Measurements from ENCODE around the gene SLC7A14.

Gene SLC7A14

GRCh38 chr3:170534227-170534626 lies 51.6 kb downstream of the SLC7A14 start:
- no peak for DNase-seq (ENCODE audit: low spot score)

GRCh38 chr3:170532573-170532972 lies 53.3 kb downstream of the SLC7A14 start:
- DNase-seq (ENCODE audit: low spot score), result peak; percentile 8

GRCh38 chr3:170531657-170532335 lies 54.1 kb downstream of the SLC7A14 start:
- DNase-seq (ENCODE audit: low spot score), result no peak

- no peak for DNase-seq (ENCODE audit: low spot score)
Measured at GRCh38 chr3:170531054-170531453, 54.8 kb downstream of the SLC7A14 start.

- no peak for DNase-seq (ENCODE audit: low spot score)
Measured at GRCh38 chr3:170529912-170530311, 56.0 kb downstream of the SLC7A14 start.

GRCh38 chr3:170529346-170529745 lies 56.5 kb downstream of the SLC7A14 start:
- no peak for DNase-seq (ENCODE audit: low spot score)

- DNase-seq (ENCODE audit: low spot score), result no peak
Measured at GRCh38 chr3:170528726-170529125, 57.1 kb downstream of the SLC7A14 start.

GRCh38 chr3:170524073-170524472 lies 61.8 kb downstream of the SLC7A14 start:
- no peak for DNase-seq (ENCODE audit: low spot score)

GRCh38 chr3:170523248-170523647 lies 62.6 kb downstream of the SLC7A14 start:
- DNase-seq (ENCODE audit: low spot score), result no peak

- DNase-seq (ENCODE audit: low spot score), result no peak
Measured at GRCh38 chr3:170522201-170522600, 63.7 kb downstream of the SLC7A14 start.

- no peak for DNase-seq (ENCODE audit: low spot score)
Measured at GRCh38 chr3:170520996-170521395, 64.9 kb downstream of the SLC7A14 start.

GRCh38 chr3:170517242-170517945 lies 68.5 kb downstream of the SLC7A14 start:
- DNase-seq (ENCODE audit: low spot score), result no peak

- DNase-seq (ENCODE audit: low spot score), result no peak
Measured at GRCh38 chr3:170513642-170514041, 72.2 kb downstream of the SLC7A14 start.

- no peak for DNase-seq (ENCODE audit: low spot score)
Measured at GRCh38 chr3:170511371-170511770, 74.5 kb downstream of the SLC7A14 start.

- DNase-seq (ENCODE audit: low spot score), result no peak
Measured at GRCh38 chr3:170508839-170509238, 77.0 kb downstream of the SLC7A14 start.

- DNase-seq (ENCODE audit: low spot score), result no peak
Measured at GRCh38 chr3:170508291-170508690, 77.6 kb downstream of the SLC7A14 start.

GRCh38 chr3:170507063-170507462 lies 78.8 kb downstream of the SLC7A14 start:
- DNase-seq (ENCODE audit: low spot score), result no peak

GRCh38 chr3:170506556-170506955 lies 79.3 kb downstream of the SLC7A14 start:
- DNase-seq (ENCODE audit: low spot score), result no peak

GRCh38 chr3:170502297-170502696 lies 83.6 kb downstream of the SLC7A14 start:
- no peak for DNase-seq (ENCODE audit: low spot score)

GRCh38 chr3:170500995-170501394 lies 84.9 kb downstream of the SLC7A14 start:
- no peak for DNase-seq (ENCODE audit: low spot score)

GRCh38 chr3:170500462-170500861 lies 85.4 kb downstream of the SLC7A14 start:
- DNase-seq (ENCODE audit: low spot score), result no peak

- no peak for DNase-seq (ENCODE audit: low spot score)
Measured at GRCh38 chr3:170499562-170500156, 86.2 kb downstream of the SLC7A14 start.

Data from hematopoietic multipotent progenitor cell treated with erythropoietin and hydrocortisone succinate and interleukin-3 and kit ligand, for 15 days (in vitro differentiated cells).